Ovary (tissue), 3 donors: ENCODE measurements around the gene CDC42.

ENCODE experiments used
- EP300 ChIP-seq: sonication (generic); formaldehyde crosslinking; IDR thresholded peaks from one replicate; pipeline ENCODE4 v1.6.1; 2017; ENCODE audit warnings: antibody characterized with exemption
- TF ChIP-seq, protein P1 (sequence below), 3 donors: fragments of 450-650 bp in 2 of 3; fragments of 200-600 bp in 1 of 3; IDR thresholded peaks; one replicate each; pipeline versions ENCODE4 v1.5.1 to v1.8.0; 2016 to 2022; ENCODE audit warnings: antibody characterized with exemption in 3 of 3, mild to moderate bottlenecking in 1 of 3
- donor health status: DM: no; HTN: no; CAD: no.

DNA sequence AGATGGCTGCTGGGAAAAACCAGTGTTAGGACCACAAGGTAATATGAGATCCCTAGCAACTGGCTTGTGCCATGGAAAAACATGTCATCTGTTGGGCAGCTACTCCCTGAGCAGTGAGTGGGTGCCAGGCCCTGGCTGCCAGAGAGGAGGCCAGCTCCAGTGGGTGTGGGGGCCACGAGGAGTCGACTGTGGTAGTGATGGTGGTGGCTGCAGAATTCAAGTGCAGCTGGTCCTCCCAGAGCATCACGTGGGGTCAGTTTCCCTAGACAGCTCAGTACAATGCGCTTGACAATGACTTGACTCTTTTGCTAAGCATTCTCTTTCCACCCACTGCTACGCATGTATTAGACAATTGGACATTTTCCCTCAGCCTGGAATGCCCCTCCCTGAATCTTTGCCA, 14.5 kb upstream of the CDC42 start:
- TF ChIP-seq EP300, result no peak
- TF ChIP-seq, protein P1, sequence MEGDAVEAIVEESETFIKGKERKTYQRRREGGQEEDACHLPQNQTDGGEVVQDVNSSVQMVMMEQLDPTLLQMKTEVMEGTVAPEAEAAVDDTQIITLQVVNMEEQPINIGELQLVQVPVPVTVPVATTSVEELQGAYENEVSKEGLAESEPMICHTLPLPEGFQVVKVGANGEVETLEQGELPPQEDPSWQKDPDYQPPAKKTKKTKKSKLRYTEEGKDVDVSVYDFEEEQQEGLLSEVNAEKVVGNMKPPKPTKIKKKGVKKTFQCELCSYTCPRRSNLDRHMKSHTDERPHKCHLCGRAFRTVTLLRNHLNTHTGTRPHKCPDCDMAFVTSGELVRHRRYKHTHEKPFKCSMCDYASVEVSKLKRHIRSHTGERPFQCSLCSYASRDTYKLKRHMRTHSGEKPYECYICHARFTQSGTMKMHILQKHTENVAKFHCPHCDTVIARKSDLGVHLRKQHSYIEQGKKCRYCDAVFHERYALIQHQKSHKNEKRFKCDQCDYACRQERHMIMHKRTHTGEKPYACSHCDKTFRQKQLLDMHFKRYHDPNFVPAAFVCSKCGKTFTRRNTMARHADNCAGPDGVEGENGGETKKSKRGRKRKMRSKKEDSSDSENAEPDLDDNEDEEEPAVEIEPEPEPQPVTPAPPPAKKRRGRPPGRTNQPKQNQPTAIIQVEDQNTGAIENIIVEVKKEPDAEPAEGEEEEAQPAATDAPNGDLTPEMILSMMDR (IDR thresholded peaks at IDR 0.05), result no peak
